Measurements from ENCODE around the gene ZNF280C.

- TF ChIP-seq CTCF (IDR thresholded peaks at IDR 0.05) (no peak), SIN3A (IDR thresholded peaks at IDR 0.05; ENCODE audit: borderline replicate concordance, insufficient read depth, low read depth, low read length) (no peak), REST (IDR thresholded peaks at IDR 0.05; ENCODE audit: insufficient read depth in 1 of 2, low read depth in 2 of 2, low read length in 1 of 2) (no peak), POLR2AphosphoS5 (IDR thresholded peaks at IDR 0.05; ENCODE audit: low read depth, low read length) (no peak), TCF7L2 (IDR thresholded peaks at IDR 0.05; ENCODE audit: low read depth, low read length) (no peak)
Observed at GRCh38 chrX:130282151-130282550, 13.5 kb upstream of the ZNF280C start.

Measured in Panc1 (cell line).